ENCODE results near the gene AGAP1.

DNA sequence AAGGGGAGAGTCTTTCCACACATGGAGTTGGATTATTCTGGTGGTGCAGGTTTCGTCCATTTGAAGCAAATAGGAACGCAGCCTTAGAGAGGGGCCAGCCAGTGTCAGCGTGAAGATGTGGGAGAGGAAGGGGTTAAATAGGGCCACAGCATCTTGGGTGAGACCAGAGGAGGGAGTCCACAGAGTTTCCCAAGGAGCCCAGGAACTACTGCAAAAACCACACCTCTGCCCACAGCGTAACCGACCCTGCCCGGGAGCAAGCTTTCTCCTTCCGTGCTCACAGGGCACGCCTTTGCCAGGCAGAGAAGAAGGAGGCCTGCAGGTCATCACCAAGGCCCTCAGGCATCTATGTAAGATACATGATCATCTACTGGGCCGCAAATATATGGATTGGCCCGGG lies 314.5 kb downstream of the AGAP1 start:
- TF ChIP-seq, protein P1, sequence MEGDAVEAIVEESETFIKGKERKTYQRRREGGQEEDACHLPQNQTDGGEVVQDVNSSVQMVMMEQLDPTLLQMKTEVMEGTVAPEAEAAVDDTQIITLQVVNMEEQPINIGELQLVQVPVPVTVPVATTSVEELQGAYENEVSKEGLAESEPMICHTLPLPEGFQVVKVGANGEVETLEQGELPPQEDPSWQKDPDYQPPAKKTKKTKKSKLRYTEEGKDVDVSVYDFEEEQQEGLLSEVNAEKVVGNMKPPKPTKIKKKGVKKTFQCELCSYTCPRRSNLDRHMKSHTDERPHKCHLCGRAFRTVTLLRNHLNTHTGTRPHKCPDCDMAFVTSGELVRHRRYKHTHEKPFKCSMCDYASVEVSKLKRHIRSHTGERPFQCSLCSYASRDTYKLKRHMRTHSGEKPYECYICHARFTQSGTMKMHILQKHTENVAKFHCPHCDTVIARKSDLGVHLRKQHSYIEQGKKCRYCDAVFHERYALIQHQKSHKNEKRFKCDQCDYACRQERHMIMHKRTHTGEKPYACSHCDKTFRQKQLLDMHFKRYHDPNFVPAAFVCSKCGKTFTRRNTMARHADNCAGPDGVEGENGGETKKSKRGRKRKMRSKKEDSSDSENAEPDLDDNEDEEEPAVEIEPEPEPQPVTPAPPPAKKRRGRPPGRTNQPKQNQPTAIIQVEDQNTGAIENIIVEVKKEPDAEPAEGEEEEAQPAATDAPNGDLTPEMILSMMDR (IDR thresholded peaks at IDR 0.05): no peak
- no peak for TF ChIP-seq POLR2A (IDR thresholded peaks at IDR 0.05)
